Adrenal gland (tissue), 5 donors: ENCODE results near the gene SMC1B.

Source experiments
- CTCF ChIP-seq, 6 experiments: fragments of 450-650 bp in 4 of 6; fragments of 200-600 bp in 2 of 6; sonication (generic) in 1 of 6; IDR thresholded peaks; 1 replicate in 5 of 6; 2 replicates in 1 of 6; pipeline versions ENCODE4 v1.5.1 to v1.8.0; 2016 to 2021; ENCODE audit warnings: antibody characterized with exemption in 6 of 6, mild to moderate bottlenecking in 2 of 6, moderate library complexity in 1 of 6
- POLR2A ChIP-seq, 2 donors: fragments of 450-650 bp; IDR thresholded peaks; one replicate each; pipeline ENCODE4 v1.6.1; 2017; ENCODE audit warnings: antibody characterized with exemption in 2 of 2, mild to moderate bottlenecking in 2 of 2, moderate library complexity in 1 of 2
- donor health status: DM: no; HTN: no; CAD: no.

GRCh38 chr22:45446216-45446615, 32.8 kb upstream of the SMC1B start:
- TF ChIP-seq CTCF (IDR thresholded peaks at IDR 0.05) (no peak), POLR2A (IDR thresholded peaks at IDR 0.05) (no peak)
